WTC11 (cell line): ENCODE results near the gene ZNF423. TPM values are rescaled to one million over a fixed set of nuclear protein-coding genes. Genes with fewer than 3 reads are reported as not detected.

ENCODE experiments used
- ATAC-seq: fragments of 200-7000 bp; cut with Tn5 transposase; 2 replicates; pipeline ENCODE4 v1.10.0; 2021; ENCODE audit warnings: mild to moderate bottlenecking, moderate library complexity
- CTCF ChIA-PET: fragments of 300-600 bp; sonication (Branson Sonifier 250); formaldehyde crosslinking; loops from one replicate; lab custom pipeline; 2021; ENCODE audit warnings: antibody characterized with exemption; lab: Charles Lee
- POLR2A ChIA-PET: fragments of 350-600 bp; sonication (Branson Sonifier 250); formaldehyde crosslinking; loops from one replicate; lab custom pipeline; 2021; ENCODE audit warnings: antibody characterized with exemption; lab: Charles Lee
- DNase-seq: peaks from one replicate; pipeline ENCODE4 v3.0.0; 2021; ENCODE audit warnings: low spot score
- H3K27ac Mint-ChIP-seq: 2 replicates; pipeline ENCODE4 v1.8.0; 2021; ENCODE audit warnings: mixed read lengths
- H3K27me3 Mint-ChIP-seq: 2 replicates; pipeline ENCODE4 v1.8.0; 2021; ENCODE audit warnings: low read depth, mild to moderate bottlenecking, moderate library complexity, mixed read lengths
- H3K36me3 Mint-ChIP-seq: 2 replicates; pipeline ENCODE4 v1.8.0; 2021; ENCODE audit warnings: mixed read lengths
- H3K4me1 Mint-ChIP-seq: 2 replicates; pipeline ENCODE4 v1.8.0; 2022; ENCODE audit warnings: mixed read lengths
- H3K4me3 Mint-ChIP-seq: 2 replicates; pipeline ENCODE4 v1.8.0; 2021; ENCODE audit warnings: mild to moderate bottlenecking, moderate library complexity, mixed read lengths
- H3K9me3 Mint-ChIP-seq: 2 replicates; pipeline ENCODE4 v1.8.0; 2021; ENCODE audit warnings: mixed read lengths
- AFF4 ChIP-seq: sonication (generic); formaldehyde crosslinking; IDR thresholded peaks from 2 replicates; pipeline ENCODE4 v1.8.1; 2023; ENCODE audit warnings: mild to moderate bottlenecking, missing genetic modification reagents, borderline replicate concordance
- ATF1 ChIP-seq: sonication (generic); formaldehyde crosslinking; IDR thresholded peaks from 2 replicates; pipeline ENCODE4 v1.8.1; 2023; ENCODE audit warnings: mild to moderate bottlenecking, moderate library complexity, missing genetic modification reagents
- ATF2 ChIP-seq: sonication (generic); formaldehyde crosslinking; IDR thresholded peaks from 2 replicates; pipeline ENCODE4 v1.8.1; 2022; ENCODE audit warnings: low read depth, missing genetic modification reagents, borderline replicate concordance
- GRHL2 ChIP-seq: fragments of 250-450 bp; sonication (Bioruptor Pico); IDR thresholded peaks from 2 replicates; pipeline ENCODE4 v1.8.0; 2022; ENCODE audit warnings: mild to moderate bottlenecking, moderate library complexity; ENCODE audit not compliant: insufficient replicate concordance, severe bottlenecking
- GTF2I ChIP-seq: fragments of 250-450 bp; sonication (Bioruptor Pico); conservative IDR thresholded peaks from 2 replicates; pipeline ENCODE4 v1.4.0; 2021; ENCODE audit warnings: mild to moderate bottlenecking
- KAT7 ChIP-seq: sonication (generic); formaldehyde crosslinking; IDR thresholded peaks from 2 replicates; pipeline ENCODE4 v1.8.1; 2023; ENCODE audit warnings: missing genetic modification reagents, mild to moderate bottlenecking, borderline replicate concordance
- NR2C2 ChIP-seq: sonication (generic); formaldehyde crosslinking; IDR thresholded peaks from 2 replicates; pipeline ENCODE4 v1.8.0; 2022; ENCODE audit warnings: mild to moderate bottlenecking, missing genetic modification reagents
- OVOL2 ChIP-seq: fragments of 250-450 bp; sonication (Bioruptor Pico); IDR thresholded peaks from 2 replicates; pipeline ENCODE4 v1.9.0; 2021; ENCODE audit warnings: mild to moderate bottlenecking, borderline replicate concordance
- TEAD1 ChIP-seq: sonication (generic); formaldehyde crosslinking; IDR thresholded peaks from 2 replicates; pipeline ENCODE4 v1.8.0; 2022; ENCODE audit warnings: mild to moderate bottlenecking, missing genetic modification reagents
- ZNF121 ChIP-seq: sonication (generic); formaldehyde crosslinking; IDR thresholded peaks from 2 replicates; pipeline ENCODE4 v1.8.0; 2023; ENCODE audit warnings: missing genetic modification reagents
- ZNF232 ChIP-seq: sonication (generic); formaldehyde crosslinking; IDR thresholded peaks from 2 replicates; pipeline ENCODE4 v1.8.0; 2022; ENCODE audit warnings: mild to moderate bottlenecking, missing genetic modification reagents
- ZNF263 ChIP-seq: sonication (generic); formaldehyde crosslinking; IDR thresholded peaks from 2 replicates; pipeline ENCODE4 v1.8.1; 2022; ENCODE audit warnings: low read depth, mild to moderate bottlenecking, moderate library complexity, missing genetic modification reagents
- ZNF281 ChIP-seq: sonication (generic); formaldehyde crosslinking; IDR thresholded peaks from 2 replicates; pipeline ENCODE4 v1.8.0; 2023; ENCODE audit warnings: mild to moderate bottlenecking, missing genetic modification reagents
- ZNF396 ChIP-seq: fragments of 250-450 bp; sonication (Bioruptor Pico); IDR thresholded peaks from 2 replicates; pipeline ENCODE4 v1.8.0; 2021; ENCODE audit warnings: mild to moderate bottlenecking, moderate library complexity, borderline replicate concordance
- ZNF423 ChIP-seq: fragments of 250-450 bp; sonication (Bioruptor Pico); IDR thresholded peaks from 2 replicates; pipeline ENCODE4 v2.1.2; 2022; ENCODE audit warnings: mild to moderate bottlenecking, moderate library complexity
- total RNA-seq: library from RNA; stranded (reverse); gene quantifications from 3 replicates; pipeline ENCODE4 v1.2.3, GENCODE V29; 2021
- TF ChIP-seq, protein P1 (sequence below): sonication (generic); formaldehyde crosslinking; IDR thresholded peaks from 2 replicates; pipeline ENCODE4 v1.8.1; 2023; ENCODE audit warnings: mild to moderate bottlenecking, moderate library complexity, missing genetic modification reagents
- TF ChIP-seq, protein P2 (sequence below): sonication (generic); formaldehyde crosslinking; IDR thresholded peaks from 2 replicates; pipeline ENCODE4 v1.8.1; 2022; ENCODE audit warnings: mild to moderate bottlenecking, missing genetic modification reagents, moderate library complexity, borderline replicate concordance
- TF ChIP-seq, protein P3 (sequence below): sonication (generic); formaldehyde crosslinking; IDR thresholded peaks from 2 replicates; pipeline ENCODE4 v1.8.0; 2022; ENCODE audit warnings: mild to moderate bottlenecking, missing genetic modification reagents

The ZNF423 gene
- total RNA-seq, 1 experiment from 2014 or later: 38.8 TPM

DNA sequence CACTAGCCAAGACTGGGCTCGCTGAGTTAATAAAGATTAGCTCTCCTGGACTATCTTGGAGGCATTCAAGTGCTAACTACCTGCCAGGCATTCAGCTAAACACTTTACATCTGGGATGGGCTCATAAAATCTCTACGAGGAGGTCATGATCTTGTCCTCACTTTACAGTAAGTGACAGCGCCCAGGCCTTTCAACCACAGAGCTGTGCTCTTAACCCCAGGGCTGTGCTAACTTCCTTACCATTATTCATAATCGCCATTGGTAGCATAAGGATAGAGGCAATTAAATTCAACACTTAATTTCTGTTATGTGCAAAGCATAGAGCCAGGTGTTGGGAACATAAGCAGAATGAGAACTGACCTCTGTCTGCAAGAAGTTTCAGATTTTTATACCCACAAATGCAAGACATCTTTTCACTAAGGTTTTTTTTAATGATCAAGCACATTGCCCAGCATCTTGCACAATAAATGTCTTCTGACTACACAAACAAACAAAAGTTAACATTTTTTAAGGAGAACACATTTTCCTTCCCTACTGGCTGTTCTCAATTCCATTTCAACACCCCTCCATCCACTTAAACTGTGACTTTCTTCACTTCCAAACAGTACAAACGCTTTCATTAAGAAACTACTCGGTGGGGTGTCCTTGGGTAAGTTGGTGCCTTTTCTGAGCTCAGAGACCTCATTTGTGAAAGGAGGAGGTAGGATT lies 310.0 kb downstream of the ZNF423 start (continued):
- no peak for TF ChIP-seq AFF4
- TF ChIP-seq TEAD1: no peak
- TF ChIP-seq, protein P1, sequence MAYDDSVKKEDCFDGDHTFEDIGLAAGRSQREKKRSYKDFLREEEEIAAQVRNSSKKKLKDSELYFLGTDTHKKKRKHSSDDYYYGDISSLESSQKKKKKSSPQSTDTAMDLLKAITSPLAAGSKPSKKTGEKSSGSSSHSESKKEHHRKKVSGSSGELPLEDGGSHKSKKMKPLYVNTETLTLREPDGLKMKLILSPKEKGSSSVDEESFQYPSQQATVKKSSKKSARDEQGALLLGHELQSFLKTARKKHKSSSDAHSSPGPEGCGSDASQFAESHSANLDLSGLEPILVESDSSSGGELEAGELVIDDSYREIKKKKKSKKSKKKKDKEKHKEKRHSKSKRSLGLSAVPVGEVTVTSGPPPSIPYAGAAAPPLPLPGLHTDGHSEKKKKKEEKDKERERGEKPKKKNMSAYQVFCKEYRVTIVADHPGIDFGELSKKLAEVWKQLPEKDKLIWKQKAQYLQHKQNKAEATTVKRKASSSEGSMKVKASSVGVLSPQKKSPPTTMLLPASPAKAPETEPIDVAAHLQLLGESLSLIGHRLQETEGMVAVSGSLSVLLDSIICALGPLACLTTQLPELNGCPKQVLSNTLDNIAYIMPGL: no peak
- TF ChIP-seq ZNF396 (CRISPR knock-in tag): no peak
- no peak for TF ChIP-seq ZNF232 (CRISPR knock-in tag)
- no peak for TF ChIP-seq ZNF263
- no peak for TF ChIP-seq GRHL2
- TF ChIP-seq NR2C2: no peak

GRCh38 chr16:49545243-49545642 lies 310.7 kb downstream of the ZNF423 start:
- H3K9me3 Mint-ChIP-seq: no peaks in the 10 kb centered on the region
- ChIA-PET CTCF (interaction anchor here (0.9 to 2.5 kb wide), 5 partner anchors 11 to 331 kb away, joined by 3 to 16 read pairs (median 3); no protein-coding TSS in a partner anchor), POLR2A (no interaction called here)
- TF ChIP-seq OVOL2 (CRISPR knock-in tag) (no peak), KAT7 (CRISPR knock-in tag) (no peak), ZNF423 (CRISPR knock-in tag) (no peak), ATF1 (CRISPR knock-in tag) (no peak), ZNF121 (no peak), GTF2I (CRISPR knock-in tag) (no peak), ATF2 (no peak), GRHL2 (no peak), ZNF281 (CRISPR knock-in tag) (no peak)
- TF ChIP-seq, protein P2, sequence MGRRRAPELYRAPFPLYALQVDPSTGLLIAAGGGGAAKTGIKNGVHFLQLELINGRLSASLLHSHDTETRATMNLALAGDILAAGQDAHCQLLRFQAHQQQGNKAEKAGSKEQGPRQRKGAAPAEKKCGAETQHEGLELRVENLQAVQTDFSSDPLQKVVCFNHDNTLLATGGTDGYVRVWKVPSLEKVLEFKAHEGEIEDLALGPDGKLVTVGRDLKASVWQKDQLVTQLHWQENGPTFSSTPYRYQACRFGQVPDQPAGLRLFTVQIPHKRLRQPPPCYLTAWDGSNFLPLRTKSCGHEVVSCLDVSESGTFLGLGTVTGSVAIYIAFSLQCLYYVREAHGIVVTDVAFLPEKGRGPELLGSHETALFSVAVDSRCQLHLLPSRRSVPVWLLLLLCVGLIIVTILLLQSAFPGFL: no peak
- TF ChIP-seq, protein P3, sequence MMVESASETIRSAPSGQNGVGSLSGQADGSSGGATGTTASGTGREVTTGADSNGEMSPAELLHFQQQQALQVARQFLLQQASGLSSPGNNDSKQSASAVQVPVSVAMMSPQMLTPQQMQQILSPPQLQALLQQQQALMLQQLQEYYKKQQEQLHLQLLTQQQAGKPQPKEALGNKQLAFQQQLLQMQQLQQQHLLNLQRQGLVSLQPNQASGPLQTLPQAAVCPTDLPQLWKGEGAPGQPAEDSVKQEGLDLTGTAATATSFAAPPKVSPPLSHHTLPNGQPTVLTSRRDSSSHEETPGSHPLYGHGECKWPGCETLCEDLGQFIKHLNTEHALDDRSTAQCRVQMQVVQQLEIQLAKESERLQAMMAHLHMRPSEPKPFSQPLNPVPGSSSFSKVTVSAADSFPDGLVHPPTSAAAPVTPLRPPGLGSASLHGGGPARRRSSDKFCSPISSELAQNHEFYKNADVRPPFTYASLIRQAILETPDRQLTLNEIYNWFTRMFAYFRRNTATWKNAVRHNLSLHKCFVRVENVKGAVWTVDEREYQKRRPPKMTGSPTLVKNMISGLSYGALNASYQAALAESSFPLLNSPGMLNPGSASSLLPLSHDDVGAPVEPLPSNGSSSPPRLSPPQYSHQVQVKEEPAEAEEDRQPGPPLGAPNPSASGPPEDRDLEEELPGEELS: no peak

More at GRCh38 chr16:49545243-49545642, 310.7 kb downstream of the ZNF423 start:
- Mint-ChIP-seq H3K27me3 (no peaks in the 10 kb centered on the region), H3K27ac (no peak overlapping the region), H3K4me1 (peaks cover 59% of the 10 kb centered on the region), H3K4me3 (no peak overlapping the region), H3K36me3 (no peaks in the 10 kb centered on the region)
- ATAC-seq (no peak), DNase-seq (no peak)
